ENCODE results near the gene CFAP20DC.
"Not testable (repeated sequence)": the region's sequence is repeated elsewhere in the genome, so short reads cannot be mapped to it uniquely, and the experiment has no call there.

CFAP20DC gene

DNA sequence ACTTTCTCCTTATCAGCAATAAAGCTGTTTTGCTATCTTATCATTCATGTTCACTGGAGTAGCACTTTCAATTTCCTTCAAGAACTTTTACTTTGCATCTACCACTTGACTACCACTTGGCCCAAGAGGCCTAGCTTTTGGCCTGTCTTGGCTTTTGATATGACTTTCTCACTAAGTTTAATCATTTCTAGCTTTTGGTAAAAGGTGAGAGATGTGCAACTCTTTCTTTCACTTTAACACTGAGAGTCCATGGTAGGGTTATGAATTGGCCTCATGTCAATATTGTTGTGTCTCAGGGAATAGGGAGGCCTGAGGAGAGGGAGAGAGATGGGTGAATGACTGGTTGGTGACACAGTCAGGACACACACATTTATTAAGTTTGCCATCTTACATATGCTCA, 352.3 kb downstream of the CFAP20DC start:
- DNase-seq (ENCODE audit: insufficient read length, low spot score): no peak
- TF ChIP-seq POLR2A (IDR thresholded peaks at IDR 0.05; ENCODE audit: low read depth, low read length): no peak
- no peak for FAIRE-seq

- FAIRE-seq; DNase-seq (ENCODE audit: insufficient read length, low spot score): not testable (repeated sequence)
These were observed 353.0 kb downstream of the CFAP20DC start for GRCh38 chr3:58696813-58697212.

DNA sequence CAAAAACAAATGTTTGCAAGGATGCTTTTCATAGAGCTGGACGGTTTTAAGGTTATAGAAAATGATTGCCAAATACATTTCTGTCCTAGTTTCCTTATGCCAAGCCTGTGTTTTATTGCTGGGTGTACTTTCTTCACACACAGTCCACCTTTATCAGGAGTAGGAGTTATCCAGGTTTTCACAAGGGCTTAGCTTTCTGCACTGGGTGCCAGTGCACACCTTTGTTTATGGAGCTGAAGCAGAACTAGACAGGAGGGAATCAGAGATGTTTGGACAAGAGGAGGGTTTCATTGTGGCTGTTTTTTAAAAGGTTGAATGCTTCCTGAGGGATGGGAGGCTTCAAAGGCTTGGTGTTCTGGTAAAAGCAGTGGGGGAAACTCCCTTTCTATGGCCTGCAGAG, 353.7 kb downstream of the CFAP20DC start:
- TF ChIP-seq POLR2A (IDR thresholded peaks at IDR 0.05; ENCODE audit: low read depth, low read length): no peak
- FAIRE-seq (no peak), DNase-seq (ENCODE audit: insufficient read length, low spot score) (no peak)

DNA sequence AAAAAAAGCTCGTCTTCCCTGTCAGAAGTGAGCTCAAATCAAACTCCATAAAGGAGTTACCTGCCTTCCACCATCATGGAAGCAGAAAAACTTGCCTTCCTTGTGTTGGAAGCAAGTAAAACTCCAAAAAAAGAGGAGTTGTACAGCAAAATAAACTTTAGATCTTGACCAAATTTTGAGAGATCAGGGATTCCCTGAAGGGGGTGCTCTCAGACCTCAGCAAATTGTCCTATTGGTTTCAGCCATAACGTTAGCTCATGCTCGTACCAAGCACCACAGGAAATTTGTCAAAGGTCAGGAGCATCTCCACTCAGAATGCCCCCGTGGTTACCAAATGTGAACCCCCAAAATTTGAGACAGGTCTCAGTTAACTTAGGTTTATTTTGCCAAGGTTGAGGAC, 354.5 kb downstream of the CFAP20DC start:
- FAIRE-seq; DNase-seq (ENCODE audit: insufficient read length, low spot score): not testable (repeated sequence)

DNA sequence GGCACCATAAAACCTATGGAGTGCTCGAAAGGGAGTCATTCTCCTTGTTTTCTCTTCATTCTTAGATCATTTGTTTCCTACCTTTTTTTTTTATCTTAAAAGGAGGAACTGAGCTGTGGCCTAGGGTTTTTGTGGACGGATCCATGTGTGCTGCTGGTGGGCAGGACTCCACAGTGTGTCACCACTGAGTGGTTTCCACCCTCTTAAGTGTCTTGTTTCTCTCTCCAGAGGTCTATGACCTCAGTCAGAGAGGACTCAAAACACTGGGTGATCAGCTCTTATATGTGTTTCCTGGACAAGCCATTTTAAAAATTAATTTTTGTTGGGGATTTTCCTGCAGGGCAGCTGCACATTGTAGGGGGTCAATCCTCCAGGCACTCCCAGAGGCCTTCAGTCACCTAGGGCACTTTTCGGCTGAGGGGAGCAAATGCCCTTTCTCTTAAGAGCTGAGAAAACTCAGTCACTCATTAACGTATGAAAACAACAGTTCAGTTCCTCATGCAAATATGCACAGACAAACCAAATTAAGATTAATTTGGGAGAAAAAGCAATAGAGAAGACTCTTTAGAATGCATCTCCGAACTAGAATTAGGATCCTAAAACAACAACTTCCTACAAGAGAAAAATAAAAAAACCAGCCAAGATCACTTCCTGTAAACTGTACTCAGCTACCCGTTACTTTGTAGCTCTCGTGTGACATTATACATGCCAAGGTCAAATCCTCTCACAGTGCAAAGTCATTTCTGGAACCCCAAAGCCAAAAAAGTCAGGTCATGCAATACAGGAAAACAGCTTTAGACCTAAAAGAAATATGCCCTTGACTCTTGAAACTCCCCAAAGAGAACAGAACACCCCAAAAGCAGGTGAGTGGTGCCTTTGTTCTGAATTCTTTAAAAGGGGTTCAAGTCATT, 355.6 kb downstream of the CFAP20DC start:
- no peak for FAIRE-seq
- no peak for DNase-seq (ENCODE audit: insufficient read length, low spot score)
- no peak for TF ChIP-seq POLR2A (IDR thresholded peaks at IDR 0.05; ENCODE audit: low read depth, low read length)

DNA sequence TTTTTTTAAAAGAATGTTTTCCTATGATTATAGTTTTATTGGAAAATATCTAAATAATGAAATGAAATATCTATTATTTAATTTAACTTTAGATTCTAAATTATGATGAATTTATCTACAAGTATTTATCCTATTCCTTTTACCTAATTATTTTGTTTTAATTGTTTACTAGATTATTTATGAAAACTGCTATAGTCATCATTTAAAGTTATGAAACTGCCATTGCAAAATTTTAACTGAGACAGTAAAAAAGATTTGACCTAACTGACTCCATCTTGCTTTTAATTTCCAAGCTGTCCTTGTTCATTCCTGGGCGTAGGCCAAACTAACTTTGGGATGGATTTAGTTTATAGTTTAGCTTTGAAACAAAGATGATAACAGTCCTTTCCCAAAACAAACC, 357.3 kb downstream of the CFAP20DC start:
- FAIRE-seq (no peak), DNase-seq (ENCODE audit: insufficient read length, low spot score) (no peak)
- TF ChIP-seq POLR2A (IDR thresholded peaks at IDR 0.05; ENCODE audit: low read depth, low read length): no peak

Measured in H54 (cell line).